MCF 10A (cell line): ENCODE measurements around the gene BRIX1. TPM values are rescaled to one million over a fixed set of nuclear protein-coding genes. Genes with fewer than 3 reads are reported as not detected.
"Not testable (repeated sequence)": the region's sequence is repeated elsewhere in the genome, so short reads cannot be mapped to it uniquely, and the experiment has no call there.

Experiments used
- BruUV-seq: library from RNA; stranded (reverse); fragments of 400-500 nt; replicated peaks from 2 replicates; lab custom pipeline; 2021; lab: Mats Ljungman, UMichigan
- CTCF ChIA-PET: fragments of 300-600 bp; sonication (Branson Sonifier 250); formaldehyde crosslinking; extraction: SDS; loops from one replicate; lab custom pipeline; 2021; ENCODE audit warnings: antibody characterized with exemption, inconsistent platforms; lab: Yijun Ruan, JAX
- POLR2A ChIA-PET: fragments of 300-600, 350-650 bp; sonication (Branson Sonifier 250); formaldehyde crosslinking; extraction: SDS; loops from one replicate; lab custom pipeline; 2020; ENCODE audit warnings: antibody characterized with exemption, inconsistent platforms; lab: Yijun Ruan, JAX
- DNase-seq: peaks from one replicate; pipeline ENCODE4 v3.0.0-alpha.2; 2018; ENCODE audit not compliant: unreplicated experiment
- H3K27ac Mint-ChIP-seq: one replicate; pipeline ENCODE4 v1.8.0; 2022; ENCODE audit warnings: mild to moderate bottlenecking, low read depth, mixed read lengths; ENCODE audit not compliant: unreplicated experiment
- H3K27me3 Mint-ChIP-seq: one replicate; pipeline ENCODE4 v1.8.0; 2022; ENCODE audit warnings: mixed read lengths; ENCODE audit not compliant: insufficient read depth, unreplicated experiment
- H3K36me3 Mint-ChIP-seq: one replicate; pipeline ENCODE4 v1.8.0; 2022; ENCODE audit warnings: mild to moderate bottlenecking, moderate library complexity, mixed read lengths; ENCODE audit not compliant: insufficient read depth, unreplicated experiment
- H3K4me1 Mint-ChIP-seq: one replicate; pipeline ENCODE4 v1.8.0; 2022; ENCODE audit warnings: mixed read lengths; ENCODE audit not compliant: insufficient read depth, unreplicated experiment
- H3K4me3 Mint-ChIP-seq: one replicate; pipeline ENCODE4 v1.8.0; 2022; ENCODE audit warnings: mild to moderate bottlenecking, moderate library complexity, mixed read lengths; ENCODE audit not compliant: unreplicated experiment
- H3K9me3 Mint-ChIP-seq: one replicate; pipeline ENCODE4 v1.8.0; 2022; ENCODE audit warnings: mixed read lengths; ENCODE audit not compliant: unreplicated experiment
- intact Hi-C: fragments of 100-400 bp; cut with micrococcal nuclease; formaldehyde crosslinking; loops from 2 replicates; pipeline ENCODE4 v1.14.1; 2022
- total RNA-seq: library from RNA; stranded (reverse); gene quantifications from 2 replicates; pipeline ENCODE4 v1.2.3, GENCODE V29; 2022
- TF ChIP-seq, protein P1 (sequence below): fragments of 200-600 bp; IDR thresholded peaks from one replicate; pipeline ENCODE4 v1.8.0; 2022; ENCODE audit warnings: antibody characterized with exemption, mild to moderate bottlenecking; ENCODE audit not compliant: unreplicated experiment

The BRIX1 gene
- total RNA-seq, 1 experiment from 2014 or later: 50.8 TPM

DNA sequence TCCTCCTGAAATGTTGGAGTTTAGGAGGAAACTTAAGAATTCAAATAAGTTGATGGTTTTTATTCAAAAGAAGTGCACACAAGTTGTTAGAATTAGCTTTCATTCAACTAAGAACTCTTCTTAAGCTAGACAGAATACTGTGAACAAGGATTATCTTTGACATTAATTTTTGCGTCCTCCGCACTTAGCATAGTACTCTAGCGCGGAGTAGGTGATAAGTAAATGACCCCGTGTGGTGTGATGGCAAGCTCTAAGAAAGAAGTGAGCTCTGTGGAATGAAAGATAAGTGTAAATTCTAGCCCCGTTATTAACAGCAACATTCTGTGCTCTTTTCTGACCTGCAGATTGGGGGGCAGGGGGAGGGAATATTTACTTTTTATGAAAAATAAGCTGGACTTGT lies 1.0 kb downstream of the BRIX1 start:
- ChIA-PET CTCF (interaction anchor here (0.9 to 2.2 kb wide), 7 partner anchors 11 to 395 kb away, joined by 3 to 13 read pairs (median 5); partner anchors contain the start of gene DNAJC21), POLR2A (interaction anchor here (0.6 to 8.3 kb wide), 12 partner anchors 8 to 411 kb away, joined by 3 to 157 read pairs (median 4); partner anchors contain the start of genes DNAJC21, RAI14 and TTC23L)
- DNase-seq: no peak

DNA sequence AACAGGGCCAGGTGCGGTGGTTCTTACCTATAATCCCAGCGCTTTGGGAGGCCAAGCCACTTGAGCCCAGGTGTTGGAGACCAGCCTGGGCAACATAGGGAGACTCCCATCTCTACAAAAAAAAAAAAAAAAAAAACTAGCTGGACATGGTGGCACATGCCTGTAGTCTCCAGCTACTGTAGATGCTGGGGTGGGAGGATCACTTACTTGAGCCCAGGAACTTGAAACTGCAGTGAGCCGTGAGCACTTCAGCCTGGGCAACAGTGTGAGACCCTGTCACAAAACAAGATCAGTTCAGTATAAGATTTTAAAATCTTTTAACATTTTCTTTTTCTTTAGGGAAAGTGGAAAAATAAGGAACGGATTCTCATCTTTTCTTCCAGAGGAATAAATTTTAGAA lies 2.5 kb downstream of the BRIX1 start:
- intact Hi-C loops: loop anchor here (10.0 kb wide), 1 partner anchor 1473 kb away; the partner anchor contains the start of gene TARS1
- no peaks in the 10 kb centered on the region for H3K27me3 Mint-ChIP-seq
- peaks cover 12% of the 10 kb centered on the region for H3K4me1 Mint-ChIP-seq
- no TSS peak for BruUV-seq
- ChIA-PET POLR2A (interaction anchor here (0.6 to 8.3 kb wide), 4 partner anchors 11 to 1661 kb away, joined by 3 to 157 read pairs (median 3); partner anchors contain the start of gene DNAJC21), CTCF (interaction anchor here (1.1 to 2.2 kb wide), 3 partner anchors 12 to 432 kb away, joined by 4 to 13 read pairs (median 8); partner anchors contain the start of gene DNAJC21)
- H3K36me3 Mint-ChIP-seq: peaks cover 48% of the 10 kb centered on the region
- TF ChIP-seq, protein P1, sequence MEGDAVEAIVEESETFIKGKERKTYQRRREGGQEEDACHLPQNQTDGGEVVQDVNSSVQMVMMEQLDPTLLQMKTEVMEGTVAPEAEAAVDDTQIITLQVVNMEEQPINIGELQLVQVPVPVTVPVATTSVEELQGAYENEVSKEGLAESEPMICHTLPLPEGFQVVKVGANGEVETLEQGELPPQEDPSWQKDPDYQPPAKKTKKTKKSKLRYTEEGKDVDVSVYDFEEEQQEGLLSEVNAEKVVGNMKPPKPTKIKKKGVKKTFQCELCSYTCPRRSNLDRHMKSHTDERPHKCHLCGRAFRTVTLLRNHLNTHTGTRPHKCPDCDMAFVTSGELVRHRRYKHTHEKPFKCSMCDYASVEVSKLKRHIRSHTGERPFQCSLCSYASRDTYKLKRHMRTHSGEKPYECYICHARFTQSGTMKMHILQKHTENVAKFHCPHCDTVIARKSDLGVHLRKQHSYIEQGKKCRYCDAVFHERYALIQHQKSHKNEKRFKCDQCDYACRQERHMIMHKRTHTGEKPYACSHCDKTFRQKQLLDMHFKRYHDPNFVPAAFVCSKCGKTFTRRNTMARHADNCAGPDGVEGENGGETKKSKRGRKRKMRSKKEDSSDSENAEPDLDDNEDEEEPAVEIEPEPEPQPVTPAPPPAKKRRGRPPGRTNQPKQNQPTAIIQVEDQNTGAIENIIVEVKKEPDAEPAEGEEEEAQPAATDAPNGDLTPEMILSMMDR: no peak
- no peaks in the 10 kb centered on the region for H3K9me3 Mint-ChIP-seq
- no peak overlapping the region for H3K27ac Mint-ChIP-seq
- H3K4me3 Mint-ChIP-seq: no peak overlapping the region
- no peak for DNase-seq

More for the DNA sequence above, 1.0 kb downstream of the BRIX1 start:
- H3K27me3 Mint-ChIP-seq: no peaks in the 10 kb centered on the region
- no peak overlapping the region for H3K4me3 Mint-ChIP-seq
- peaks cover 37% of the 10 kb centered on the region for H3K36me3 Mint-ChIP-seq
- BruUV-seq: no TSS peak
- H3K4me1 Mint-ChIP-seq: peaks cover 12% of the 10 kb centered on the region
- no peaks in the 10 kb centered on the region for H3K9me3 Mint-ChIP-seq
- H3K27ac Mint-ChIP-seq: no peak overlapping the region
- intact Hi-C loops: loop anchor here (10.0 kb wide), 1 partner anchor 1472 kb away; the partner anchor contains the start of gene TARS1
- TF ChIP-seq, protein P1: no peak

DNA sequence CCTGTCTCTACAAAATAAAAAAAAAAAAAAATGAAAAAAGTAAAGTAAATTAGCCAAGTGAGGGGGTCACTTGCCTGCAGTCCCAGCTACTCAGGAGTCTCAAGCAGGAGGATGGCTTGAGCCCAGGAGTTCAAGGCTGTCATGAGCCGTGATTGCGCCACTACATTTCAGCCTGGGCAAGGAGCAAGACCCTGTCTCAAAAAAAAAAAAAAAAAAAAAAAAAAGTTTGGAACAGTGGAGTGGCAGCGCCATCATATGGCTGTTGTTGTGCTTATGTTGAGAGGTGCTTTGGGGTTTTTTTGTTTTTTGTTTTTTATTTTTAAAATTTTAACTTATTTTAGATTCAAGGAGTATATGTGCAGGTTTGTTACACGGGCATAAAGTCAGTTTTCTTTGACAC lies 3.6 kb downstream of the BRIX1 start:
- Mint-ChIP-seq H3K9me3 (no peaks in the 10 kb centered on the region), H3K4me3 (no peak overlapping the region), H3K27ac (no peak overlapping the region), H3K4me1 (peaks cover 17% of the 10 kb centered on the region), H3K36me3 (peaks cover 58% of the 10 kb centered on the region), H3K27me3 (no peaks in the 10 kb centered on the region)
- no peak for DNase-seq
- TF ChIP-seq, protein P1: no peak
- ChIA-PET POLR2A (interaction anchor here (1.3 to 8.3 kb wide), 2 partner anchors 10 to 13 kb away, joined by 4 to 157 read pairs; partner anchors contain the start of gene DNAJC21), CTCF (interaction anchor here (0.7 to 1.1 kb wide), 2 partner anchors 108 to 433 kb away, joined by 4 read pairs; no protein-coding TSS in a partner anchor)
- BruUV-seq: no TSS peak
- intact Hi-C loops: loop anchor here (10.0 kb wide), 1 partner anchor 1474 kb away; the partner anchor contains the start of gene TARS1

DNA sequence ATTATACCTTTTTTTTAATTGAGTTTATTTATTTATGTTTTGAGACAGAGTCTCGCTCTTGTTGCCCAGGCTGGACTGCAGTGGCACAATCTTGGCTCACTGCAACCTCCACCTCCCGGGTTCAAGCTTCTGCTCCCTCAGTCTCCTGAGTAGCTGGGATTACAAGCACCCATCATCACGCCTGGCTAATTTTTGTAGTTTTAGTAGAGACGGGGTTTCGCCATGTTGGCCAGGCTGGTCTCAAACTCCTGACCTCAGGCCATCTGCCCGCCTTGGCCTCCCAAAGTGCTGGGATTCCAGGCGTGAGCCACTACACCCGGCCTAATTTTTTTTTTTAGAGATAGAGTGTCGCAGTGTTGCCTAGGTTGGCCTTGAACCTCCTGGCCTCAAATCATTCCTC lies 7.7 kb downstream of the BRIX1 start:
- H3K27me3 Mint-ChIP-seq, H3K9me3 Mint-ChIP-seq, intact Hi-C loops, H3K4me1 Mint-ChIP-seq, H3K4me3 Mint-ChIP-seq, BruUV-seq, DNase-seq: not testable (repeated sequence)
- Mint-ChIP-seq H3K36me3 (peaks cover 85% of the 10 kb centered on the region), H3K27ac (peak overlapping the region; percentile 46)
- ChIA-PET POLR2A (interaction anchor here (1.2 to 3.7 kb wide), 2 partner anchors 8 to 43 kb away, joined by 3 to 36 read pairs; partner anchors contain the start of genes BRIX1 and RAD1), CTCF (interaction anchor here (0.6 to 2.0 kb wide), 4 partner anchors 8 to 1537 kb away, joined by 3 to 7 read pairs (median 5); partner anchors contain the start of genes BRIX1 and RAD1)
